T-helper 1 cell treated with Interleukin-12 subunit alpha and Interleukin-12 subunit beta and Interleukin-4 antibody, amounts not matched to agents 30 ng/mL and 1 ng/mL, for 36 hours (primary cell): ENCODE measurements around the gene LRRC8A. TPM values are rescaled to one million over a fixed set of nuclear protein-coding genes. Genes with fewer than 3 reads are reported as not detected.
"Not testable (repeated sequence)": the region's sequence is repeated elsewhere in the genome, so short reads cannot be mapped to it uniquely, and the experiment has no call there.

Experiments
- intact Hi-C: fragments of 100-400 bp; cut with micrococcal nuclease; formaldehyde crosslinking; loops from one replicate; pipeline ENCODE4 v1.15.1; 2024
- total RNA-seq: library from RNA; stranded (reverse); gene quantifications from 2 replicates; pipeline ENCODE4 v1.2.3, GENCODE V29; 2022

LRRC8A gene
- total RNA-seq, result 60.1 and 60.2 TPM in 2 replicates

- intact Hi-C loops, result loop anchor here (1.0 to 5.0 kb wide), 20 partner anchors 19 to 1095 kb away; partner anchors contain the start of genes CDK9, COQ4, CRAT and DOLK
Measured at GRCh38 chr9:128881884-128882676, at the start of gene LRRC8A, which contains the start of gene KYAT1. LRRC8A (plus strand) TSS chr9:128882133; CDS start chr9:128907165, 25,032 bp downstream. KYAT1 (minus strand) TSS chr9:128881950; CDS start chr9:128845405, 36,545 bp downstream.

GRCh38 chr9:128833696-128834095 lies 48.2 kb upstream of the LRRC8A start:
- intact Hi-C loops, result no loop called here

GRCh38 chr9:128835246-128836210 lies 46.4 kb upstream of the LRRC8A start:
- intact Hi-C loops, result no loop called here

GRCh38 chr9:128836509-128837145 lies 45.3 kb upstream of the LRRC8A start:
- intact Hi-C loops, result no loop called here

GRCh38 chr9:128838338-128838737 lies 43.6 kb upstream of the LRRC8A start:
- intact Hi-C loops, result no loop called here

GRCh38 chr9:128840524-128840923 lies 41.4 kb upstream of the LRRC8A start:
- intact Hi-C loops, result no loop called here

- intact Hi-C loops, result no loop called here
Measured at GRCh38 chr9:128841694-128842492, 40.0 kb upstream of the LRRC8A start.

- intact Hi-C loops, result not testable (repeated sequence)
Measured at GRCh38 chr9:128843171-128843570, 38.8 kb upstream of the LRRC8A start.

GRCh38 chr9:128845186-128845931 lies 36.6 kb upstream of the LRRC8A start:
- intact Hi-C loops, result no loop called here

- intact Hi-C loops, result no loop called here
Measured at GRCh38 chr9:128846680-128847030, 35.3 kb upstream of the LRRC8A start.

- intact Hi-C loops, result no loop called here
Measured at GRCh38 chr9:128847803-128848202, 34.1 kb upstream of the LRRC8A start.

GRCh38 chr9:128851024-128851423 lies 30.9 kb upstream of the LRRC8A start:
- intact Hi-C loops, result not testable (repeated sequence)

- intact Hi-C loops, result loop anchor here (1.0 kb wide), 3 partner anchors 11 to 95 kb away; partner anchors contain the start of genes DOLK and NUP188
Measured at GRCh38 chr9:128851779-128852600, 29.9 kb upstream of the LRRC8A start.

- intact Hi-C loops, result loop anchor here (1.0 kb wide), 3 partner anchors 11 to 95 kb away; partner anchors contain the start of genes DOLK and NUP188
Measured at GRCh38 chr9:128852646-128853045, 29.3 kb upstream of the LRRC8A start.

GRCh38 chr9:128854454-128854853 lies 27.5 kb upstream of the LRRC8A start:
- intact Hi-C loops, result not testable (repeated sequence)

GRCh38 chr9:128858476-128858875 lies 23.5 kb upstream of the LRRC8A start:
- intact Hi-C loops, result not testable (repeated sequence)

GRCh38 chr9:128860937-128861336 lies 21.0 kb upstream of the LRRC8A start:
- intact Hi-C loops, result loop anchor here (5.0 kb wide), 1 partner anchor 146 kb away; no protein-coding TSS in a partner anchor

- intact Hi-C loops, result loop anchor here (5.0 kb wide), 1 partner anchor 146 kb away; no protein-coding TSS in a partner anchor
Measured at GRCh38 chr9:128861501-128861900, 20.4 kb upstream of the LRRC8A start.
